Liver (tissue), 9 donors: Measurements from ENCODE around the gene DNAAF5. TPM values are rescaled to one million over a fixed set of nuclear protein-coding genes. Genes with fewer than 3 reads are reported as not detected.

Experiments used
- DNase-seq: peaks from one replicate; pipeline ENCODE4 v3.0.0-alpha.2; 2017; ENCODE audit warnings: low spot score
- H3K27ac ChIP-seq, 2 donors: one replicate each; pipeline ENCODE4 v1.7.0; 2013; ENCODE audit warnings: inconsistent platforms in 2 of 2, low read length in 2 of 2, control low read depth in 1 of 2, low read depth in 1 of 2, mild to moderate bottlenecking in 1 of 2
- H3K27me3 ChIP-seq, 4 donors: one replicate each; pipeline versions ENCODE4 v1.6.1 to v1.7.0; 2013; ENCODE audit warnings: low read length in 3 of 4, inconsistent platforms in 1 of 4, mild to moderate bottlenecking in 1 of 4, moderate library complexity in 1 of 4; ENCODE audit not compliant: control insufficient read depth in 4 of 4, insufficient read depth in 4 of 4
- H3K36me3 ChIP-seq, 4 donors: one replicate each; pipeline versions ENCODE4 v1.6.1 to v1.7.0; 2013; ENCODE audit warnings: low read length in 3 of 4, mild to moderate bottlenecking in 3 of 4, low read depth in 1 of 4, moderate library complexity in 1 of 4; ENCODE audit not compliant: control insufficient read depth in 4 of 4, insufficient read depth in 3 of 4
- H3K4me1 ChIP-seq, 4 donors: one replicate each; pipeline versions ENCODE4 v1.6.1 to v1.7.0; 2013; ENCODE audit warnings: low read length in 3 of 4, mild to moderate bottlenecking in 3 of 4, moderate library complexity in 1 of 4; ENCODE audit not compliant: control insufficient read depth in 4 of 4, insufficient read depth in 4 of 4
- H3K4me3 ChIP-seq, 3 donors: one replicate each; pipeline versions ENCODE4 v1.6.1 to v1.7.0; 2013; ENCODE audit warnings: low read length in 3 of 3, control low read depth in 1 of 3, low read depth in 1 of 3, mild to moderate bottlenecking in 1 of 3
- H3K9ac ChIP-seq, 2 donors: one replicate each; pipeline ENCODE4 v1.7.0; 2013; ENCODE audit warnings: low read length in 2 of 2, mild to moderate bottlenecking in 2 of 2, moderate library complexity in 2 of 2, control low read depth in 1 of 2, low read depth in 1 of 2
- H3K9me3 ChIP-seq, 4 donors: one replicate each; pipeline versions ENCODE4 v1.6.1 to v1.7.0; 2013; ENCODE audit warnings: low read length in 3 of 4; ENCODE audit not compliant: control insufficient read depth in 4 of 4
- ATF3 ChIP-seq: IDR thresholded peaks from 2 replicates; pipeline ENCODE4 v1.6.1; 2016; ENCODE audit warnings: antibody characterized with exemption
- CTCF ChIP-seq: fragments of 150-350 bp; IDR thresholded peaks from 2 replicates; pipeline ENCODE4 v1.5.1; 2017; ENCODE audit warnings: improper control_type of control experiment, low read depth, low read length; ENCODE audit not compliant: missing input control
- EGR1 ChIP-seq, 2 donors: IDR thresholded peaks; 2 replicates each; pipeline ENCODE4 v1.6.1; 2016 to 2018; ENCODE audit warnings: antibody characterized with exemption in 2 of 2, low read depth in 2 of 2
- FOXA1 ChIP-seq: IDR thresholded peaks from 2 replicates; pipeline ENCODE4 v1.6.1; 2016; ENCODE audit warnings: antibody characterized with exemption
- FOXA2 ChIP-seq: IDR thresholded peaks from 2 replicates; pipeline ENCODE4 v1.6.1; 2016; ENCODE audit warnings: antibody characterized with exemption
- GABPA ChIP-seq, 2 donors: IDR thresholded peaks in 1 of 2; conservative IDR thresholded peaks in 1 of 2; 2 replicates each; pipeline ENCODE4 v1.6.1; 2016; ENCODE audit warnings: antibody characterized with exemption in 2 of 2, mild to moderate bottlenecking in 1 of 2, moderate library complexity in 1 of 2
- HNF4A ChIP-seq, 2 donors: conservative IDR thresholded peaks; 2 replicates each; pipeline ENCODE4 v1.6.1; 2016; ENCODE audit warnings: antibody characterized with exemption in 2 of 2, mild to moderate bottlenecking in 2 of 2
- HNF4G ChIP-seq: IDR thresholded peaks from 2 replicates; pipeline ENCODE4 v1.6.1; 2016; ENCODE audit warnings: antibody characterized with exemption
- JUND ChIP-seq, 2 donors: IDR thresholded peaks; 2 replicates each; pipeline ENCODE4 v1.6.1; 2016; ENCODE audit warnings: antibody characterized with exemption in 2 of 2
- MAX ChIP-seq: IDR thresholded peaks from 2 replicates; pipeline ENCODE4 v1.6.1; 2016; ENCODE audit warnings: antibody characterized with exemption
- NR2F2 ChIP-seq: IDR thresholded peaks from 2 replicates; pipeline ENCODE4 v1.6.1; 2016; ENCODE audit warnings: antibody characterized with exemption
- RAD21 ChIP-seq, 2 donors: IDR thresholded peaks; 2 replicates each; pipeline ENCODE4 v1.6.1; 2016; ENCODE audit warnings: antibody characterized with exemption in 2 of 2, mild to moderate bottlenecking in 2 of 2
- REST ChIP-seq: IDR thresholded peaks from 2 replicates; pipeline ENCODE4 v1.6.1; 2016; ENCODE audit warnings: antibody characterized with exemption, mild to moderate bottlenecking
- RXRA ChIP-seq, 2 donors: IDR thresholded peaks; 2 replicates each; pipeline ENCODE4 v1.6.1; 2017 to 2018; ENCODE audit warnings: antibody characterized with exemption in 2 of 2, mild to moderate bottlenecking in 1 of 2
- SP1 ChIP-seq: IDR thresholded peaks from 2 replicates; pipeline ENCODE4 v1.6.1; 2018; ENCODE audit warnings: antibody characterized with exemption, mild to moderate bottlenecking
- TAF1 ChIP-seq: conservative IDR thresholded peaks from 2 replicates; pipeline ENCODE4 v1.6.1; 2016; ENCODE audit warnings: antibody characterized with exemption, mild to moderate bottlenecking
- YY1 ChIP-seq: IDR thresholded peaks from 2 replicates; pipeline ENCODE4 v1.6.1; 2016; ENCODE audit warnings: antibody characterized with exemption, mild to moderate bottlenecking
- ZBTB33 ChIP-seq: IDR thresholded peaks from 2 replicates; pipeline ENCODE4 v1.6.1; 2016; ENCODE audit warnings: antibody characterized with exemption
- WGBS: extraction: QIAGEN DNeasy Blood & Tissue Kit; methylation state at CpG from one replicate; pipeline ENCODE4 v1.1.7; 2013; 5-methylcytosine and 5-hydroxymethylcytosine counted together
- polyA plus RNA-seq, 2 donors: library from polyadenylated mRNA; stranded (reverse) in 1 of 2; unstranded in 1 of 2; fragments of 200-250 nt in 1 of 2; fragments of >200 nt in 1 of 2; fragmentation: Nextera tagmentation in 1 of 2; extraction: Ambion mirVana in 1 of 2; gene quantifications; one replicate each; pipeline versions ENCODE4 v1.2.1 to v1.2.3, GENCODE V29; 2013 to 2015
- total RNA-seq, 2 donors: library from RNA; depleted of rRNA; stranded (reverse); fragments of >200 nt; gene quantifications; one replicate each; pipeline ENCODE4 v1.2.3, GENCODE V29; 2014
- donor health status: healthy.
- donor health status: healthy.
- donor health status: healthy.
- donor health status: healthy.
- donor health status: healthy.

DNAAF5 gene
- total and polyA plus RNA-seq, 4 donors, result 3.1 to 11.1 (median 9.5) TPM

- Histone ChIP-seq H3K4me3 (no peak overlapping the region), H3K4me1 (no peaks in the 10 kb centered on the region), H3K9ac (no peak overlapping the region), H3K9me3 (no peaks in the 10 kb centered on the region), H3K36me3 (peaks cover 2 to 13% (median 4%) of the 10 kb centered on the region in 4 donors), H3K27me3 (no peaks in the 10 kb centered on the region), H3K27ac (no peak overlapping the region)
- TF ChIP-seq TAF1 (no peak), HNF4A (conservative IDR thresholded peaks at IDR 0.05) (no peak), MAX (no peak), FOXA1 (no peak), SP1 (no peak), EGR1 (IDR thresholded peaks at IDR 0.05; ENCODE audit: low read depth in 2 of 2) (no peak), FOXA2 (no peak), RXRA (IDR thresholded peaks at IDR 0.05) (no peak), ATF3 (no peak), HNF4G (no peak), RAD21 (IDR thresholded peaks at IDR 0.05) (no peak), ZBTB33 (no peak), GABPA (IDR thresholded peaks at IDR 0.05 in 1 of 2, conservative IDR thresholded peaks at IDR 0.05 in 1 of 2) (no peak), YY1 (no peak), JUND (IDR thresholded peaks at IDR 0.05) (no peak), REST (no peak), NR2F2 (no peak), CTCF (no peak)
- WGBS, result 97% methylated on average over 14 of the region's 14 CpGs
- DNase-seq, result no peak
These were observed 43.8 kb downstream of the DNAAF5 start for GRCh38 chr7:770336-770735.
